ENCODE results near the gene PTGR3. TPM values are rescaled to one million over a fixed set of nuclear protein-coding genes. Genes with fewer than 3 reads are reported as not detected.

Gene PTGR3
- total RNA-seq, 1 experiment from 2014 or later: 13.8 TPM

DNA sequence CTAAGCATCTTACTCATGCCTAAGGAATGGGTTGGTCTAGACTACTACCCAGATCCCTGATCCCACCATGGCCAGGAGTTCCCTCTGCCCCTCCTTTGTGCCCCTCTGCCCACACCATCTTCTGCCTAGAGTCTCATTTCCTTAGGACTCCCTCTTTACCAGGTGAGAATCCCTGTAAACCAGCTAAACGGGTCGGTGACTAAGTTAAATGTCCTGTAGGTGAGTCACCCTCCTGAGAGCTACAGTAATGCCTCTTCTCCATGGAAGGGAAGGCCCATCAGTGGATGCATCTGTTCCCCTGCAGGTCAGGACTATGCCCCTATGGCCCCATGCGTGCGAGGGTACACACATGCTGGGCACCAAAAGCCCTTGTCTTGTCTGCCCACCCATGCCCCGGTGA, 25.4 kb downstream of the PTGR3 start:
- CTCF ChIA-PET: no interaction called here
- no peak overlapping the region for H3K4me3 Mint-ChIP-seq
- POLR2A ChIA-PET: no interaction called here

DNA sequence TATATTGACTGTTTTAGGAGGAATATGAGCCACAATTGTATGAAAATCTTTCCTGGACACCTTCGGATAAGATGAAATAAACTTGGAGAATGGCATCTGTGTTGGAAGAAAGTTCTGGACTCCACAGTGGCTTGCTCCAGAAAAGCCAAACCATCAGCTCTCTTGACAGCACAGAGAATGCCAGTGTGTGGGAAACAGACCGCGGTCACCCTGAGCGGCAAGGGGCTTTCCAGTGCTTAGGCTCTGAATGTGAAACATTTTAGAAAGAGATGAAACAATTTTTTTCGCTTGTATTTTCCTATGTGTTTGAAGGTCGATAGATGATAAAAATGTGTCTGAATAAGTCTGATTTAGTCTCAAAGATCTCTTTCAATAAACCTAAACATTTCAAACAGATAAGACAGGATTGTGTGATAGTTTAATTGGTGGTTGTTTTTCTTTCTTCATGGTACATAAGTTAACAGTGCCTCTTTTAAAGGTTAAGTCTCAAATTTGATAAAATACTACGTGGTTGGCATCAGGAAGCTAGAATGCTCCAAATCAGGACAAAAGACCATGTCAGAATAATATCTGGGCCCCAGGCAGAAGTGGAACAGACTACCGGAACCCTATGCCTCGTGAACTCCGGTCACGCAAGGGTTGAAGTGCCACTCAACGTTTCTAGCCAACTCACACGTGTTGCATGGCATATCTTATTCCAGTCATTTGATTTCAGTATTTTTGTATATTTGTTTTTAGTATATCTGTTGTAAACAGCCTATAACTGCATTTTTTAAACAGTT, 28.9 kb downstream of the PTGR3 start:
- Mint-ChIP-seq H3K36me3 (no peaks in the 10 kb centered on the region), H3K27ac (no peak overlapping the region), H3K27me3 (ENCODE audit: low read depth) (no peaks in the 10 kb centered on the region), H3K4me3 (no peak overlapping the region), H3K4me1 (peaks cover 8% of the 10 kb centered on the region; the same call in 1 of the 2 replicates), H3K9me3 (peaks cover 3% of the 10 kb centered on the region)
- POLR2A ChIA-PET: no interaction called here
- ATAC-seq: no peak
- CTCF ChIA-PET: no interaction called here
- DNase-seq (ENCODE audit: low spot score): no peak
- no peak for TF ChIP-seq ESRRA (CRISPR knock-in tag; IDR thresholded peaks at IDR 0.05; ENCODE audit: borderline replicate concordance)
- no peak for TF ChIP-seq MYBL2 (CRISPR knock-in tag; IDR thresholded peaks at IDR 0.05)
- no peak for TF ChIP-seq CREB1 (CRISPR knock-in tag; IDR thresholded peaks at IDR 0.05)
- TF ChIP-seq NFE2L1 (CRISPR knock-in tag; IDR thresholded peaks at IDR 0.05): no peak
- TF ChIP-seq PRRX2 (CRISPR knock-in tag; IDR thresholded peaks at IDR 0.05): no peak
- TF ChIP-seq, protein P1, sequence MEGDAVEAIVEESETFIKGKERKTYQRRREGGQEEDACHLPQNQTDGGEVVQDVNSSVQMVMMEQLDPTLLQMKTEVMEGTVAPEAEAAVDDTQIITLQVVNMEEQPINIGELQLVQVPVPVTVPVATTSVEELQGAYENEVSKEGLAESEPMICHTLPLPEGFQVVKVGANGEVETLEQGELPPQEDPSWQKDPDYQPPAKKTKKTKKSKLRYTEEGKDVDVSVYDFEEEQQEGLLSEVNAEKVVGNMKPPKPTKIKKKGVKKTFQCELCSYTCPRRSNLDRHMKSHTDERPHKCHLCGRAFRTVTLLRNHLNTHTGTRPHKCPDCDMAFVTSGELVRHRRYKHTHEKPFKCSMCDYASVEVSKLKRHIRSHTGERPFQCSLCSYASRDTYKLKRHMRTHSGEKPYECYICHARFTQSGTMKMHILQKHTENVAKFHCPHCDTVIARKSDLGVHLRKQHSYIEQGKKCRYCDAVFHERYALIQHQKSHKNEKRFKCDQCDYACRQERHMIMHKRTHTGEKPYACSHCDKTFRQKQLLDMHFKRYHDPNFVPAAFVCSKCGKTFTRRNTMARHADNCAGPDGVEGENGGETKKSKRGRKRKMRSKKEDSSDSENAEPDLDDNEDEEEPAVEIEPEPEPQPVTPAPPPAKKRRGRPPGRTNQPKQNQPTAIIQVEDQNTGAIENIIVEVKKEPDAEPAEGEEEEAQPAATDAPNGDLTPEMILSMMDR (IDR thresholded peaks at IDR 0.05): no peak
- TF ChIP-seq ZNF232 (CRISPR knock-in tag; IDR thresholded peaks at IDR 0.05): no peak
- TF ChIP-seq, protein P2, sequence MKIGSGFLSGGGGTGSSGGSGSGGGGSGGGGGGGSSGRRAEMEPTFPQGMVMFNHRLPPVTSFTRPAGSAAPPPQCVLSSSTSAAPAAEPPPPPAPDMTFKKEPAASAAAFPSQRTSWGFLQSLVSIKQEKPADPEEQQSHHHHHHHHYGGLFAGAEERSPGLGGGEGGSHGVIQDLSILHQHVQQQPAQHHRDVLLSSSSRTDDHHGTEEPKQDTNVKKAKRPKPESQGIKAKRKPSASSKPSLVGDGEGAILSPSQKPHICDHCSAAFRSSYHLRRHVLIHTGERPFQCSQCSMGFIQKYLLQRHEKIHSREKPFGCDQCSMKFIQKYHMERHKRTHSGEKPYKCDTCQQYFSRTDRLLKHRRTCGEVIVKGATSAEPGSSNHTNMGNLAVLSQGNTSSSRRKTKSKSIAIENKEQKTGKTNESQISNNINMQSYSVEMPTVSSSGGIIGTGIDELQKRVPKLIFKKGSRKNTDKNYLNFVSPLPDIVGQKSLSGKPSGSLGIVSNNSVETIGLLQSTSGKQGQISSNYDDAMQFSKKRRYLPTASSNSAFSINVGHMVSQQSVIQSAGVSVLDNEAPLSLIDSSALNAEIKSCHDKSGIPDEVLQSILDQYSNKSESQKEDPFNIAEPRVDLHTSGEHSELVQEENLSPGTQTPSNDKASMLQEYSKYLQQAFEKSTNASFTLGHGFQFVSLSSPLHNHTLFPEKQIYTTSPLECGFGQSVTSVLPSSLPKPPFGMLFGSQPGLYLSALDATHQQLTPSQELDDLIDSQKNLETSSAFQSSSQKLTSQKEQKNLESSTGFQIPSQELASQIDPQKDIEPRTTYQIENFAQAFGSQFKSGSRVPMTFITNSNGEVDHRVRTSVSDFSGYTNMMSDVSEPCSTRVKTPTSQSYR (CRISPR knock-in tag; IDR thresholded peaks at IDR 0.05): no peak
- no peak for TF ChIP-seq GTF2I (CRISPR knock-in tag; conservative IDR thresholded peaks at IDR 0.05)
- no peak for TF ChIP-seq ZNF671 (CRISPR knock-in tag; IDR thresholded peaks at IDR 0.05)
- TF ChIP-seq, protein P3, sequence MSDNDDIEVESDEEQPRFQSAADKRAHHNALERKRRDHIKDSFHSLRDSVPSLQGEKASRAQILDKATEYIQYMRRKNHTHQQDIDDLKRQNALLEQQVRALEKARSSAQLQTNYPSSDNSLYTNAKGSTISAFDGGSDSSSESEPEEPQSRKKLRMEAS (CRISPR knock-in tag; IDR thresholded peaks at IDR 0.05): no peak
- TF ChIP-seq GABPB1 (CRISPR knock-in tag; IDR thresholded peaks at IDR 0.05): no peak

More for the DNA sequence above, 25.4 kb downstream of the PTGR3 start:
- no peak for ATAC-seq
- H3K27ac Mint-ChIP-seq: no peak overlapping the region
- no peak for DNase-seq (ENCODE audit: low spot score)
- H3K9me3 Mint-ChIP-seq: peaks cover 9% of the 10 kb centered on the region
- no peaks in the 10 kb centered on the region for H3K36me3 Mint-ChIP-seq
- no peaks in the 10 kb centered on the region for H3K27me3 Mint-ChIP-seq (ENCODE audit: low read depth)
- peaks cover 25% of the 10 kb centered on the region for H3K4me1 Mint-ChIP-seq
- TF ChIP-seq ZNF138 (CRISPR knock-in tag; conservative IDR thresholded peaks at IDR 0.05): no peak
- TF ChIP-seq ETV6 (CRISPR knock-in tag; IDR thresholded peaks at IDR 0.05): no peak
- TF ChIP-seq ZNF121 (CRISPR knock-in tag; IDR thresholded peaks at IDR 0.05): no peak
- no peak for TF ChIP-seq SMAD4 (CRISPR knock-in tag; IDR thresholded peaks at IDR 0.05)
- no peak for TF ChIP-seq SOX15 (CRISPR knock-in tag; IDR thresholded peaks at IDR 0.05)
- TF ChIP-seq, protein P4, sequence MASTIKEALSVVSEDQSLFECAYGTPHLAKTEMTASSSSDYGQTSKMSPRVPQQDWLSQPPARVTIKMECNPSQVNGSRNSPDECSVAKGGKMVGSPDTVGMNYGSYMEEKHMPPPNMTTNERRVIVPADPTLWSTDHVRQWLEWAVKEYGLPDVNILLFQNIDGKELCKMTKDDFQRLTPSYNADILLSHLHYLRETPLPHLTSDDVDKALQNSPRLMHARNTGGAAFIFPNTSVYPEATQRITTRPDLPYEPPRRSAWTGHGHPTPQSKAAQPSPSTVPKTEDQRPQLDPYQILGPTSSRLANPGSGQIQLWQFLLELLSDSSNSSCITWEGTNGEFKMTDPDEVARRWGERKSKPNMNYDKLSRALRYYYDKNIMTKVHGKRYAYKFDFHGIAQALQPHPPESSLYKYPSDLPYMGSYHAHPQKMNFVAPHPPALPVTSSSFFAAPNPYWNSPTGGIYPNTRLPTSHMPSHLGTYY (CRISPR knock-in tag; IDR thresholded peaks at IDR 0.05): no peak
- TF ChIP-seq, protein P5, sequence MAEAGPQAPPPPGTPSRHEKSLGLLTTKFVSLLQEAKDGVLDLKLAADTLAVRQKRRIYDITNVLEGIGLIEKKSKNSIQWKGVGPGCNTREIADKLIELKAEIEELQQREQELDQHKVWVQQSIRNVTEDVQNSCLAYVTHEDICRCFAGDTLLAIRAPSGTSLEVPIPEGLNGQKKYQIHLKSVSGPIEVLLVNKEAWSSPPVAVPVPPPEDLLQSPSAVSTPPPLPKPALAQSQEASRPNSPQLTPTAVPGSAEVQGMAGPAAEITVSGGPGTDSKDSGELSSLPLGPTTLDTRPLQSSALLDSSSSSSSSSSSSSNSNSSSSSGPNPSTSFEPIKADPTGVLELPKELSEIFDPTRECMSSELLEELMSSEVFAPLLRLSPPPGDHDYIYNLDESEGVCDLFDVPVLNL (CRISPR knock-in tag; IDR thresholded peaks at IDR 0.05; ENCODE audit: borderline replicate concordance, low read depth): no peak
- TF ChIP-seq TCF7 (CRISPR knock-in tag; IDR thresholded peaks at IDR 0.05; ENCODE audit: low read depth): no peak
- no peak for TF ChIP-seq CREM (CRISPR knock-in tag; IDR thresholded peaks at IDR 0.05)
- no peak for TF ChIP-seq KAT7 (CRISPR knock-in tag; IDR thresholded peaks at IDR 0.05; ENCODE audit: borderline replicate concordance)
- TF ChIP-seq ZNF317 (CRISPR knock-in tag; IDR thresholded peaks at IDR 0.05; ENCODE audit: borderline replicate concordance, low read depth): no peak
- TF ChIP-seq, protein P6, sequence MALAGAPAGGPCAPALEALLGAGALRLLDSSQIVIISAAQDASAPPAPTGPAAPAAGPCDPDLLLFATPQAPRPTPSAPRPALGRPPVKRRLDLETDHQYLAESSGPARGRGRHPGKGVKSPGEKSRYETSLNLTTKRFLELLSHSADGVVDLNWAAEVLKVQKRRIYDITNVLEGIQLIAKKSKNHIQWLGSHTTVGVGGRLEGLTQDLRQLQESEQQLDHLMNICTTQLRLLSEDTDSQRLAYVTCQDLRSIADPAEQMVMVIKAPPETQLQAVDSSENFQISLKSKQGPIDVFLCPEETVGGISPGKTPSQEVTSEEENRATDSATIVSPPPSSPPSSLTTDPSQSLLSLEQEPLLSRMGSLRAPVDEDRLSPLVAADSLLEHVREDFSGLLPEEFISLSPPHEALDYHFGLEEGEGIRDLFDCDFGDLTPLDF (CRISPR knock-in tag; IDR thresholded peaks at IDR 0.05): no peak
- TF ChIP-seq, protein P7, sequence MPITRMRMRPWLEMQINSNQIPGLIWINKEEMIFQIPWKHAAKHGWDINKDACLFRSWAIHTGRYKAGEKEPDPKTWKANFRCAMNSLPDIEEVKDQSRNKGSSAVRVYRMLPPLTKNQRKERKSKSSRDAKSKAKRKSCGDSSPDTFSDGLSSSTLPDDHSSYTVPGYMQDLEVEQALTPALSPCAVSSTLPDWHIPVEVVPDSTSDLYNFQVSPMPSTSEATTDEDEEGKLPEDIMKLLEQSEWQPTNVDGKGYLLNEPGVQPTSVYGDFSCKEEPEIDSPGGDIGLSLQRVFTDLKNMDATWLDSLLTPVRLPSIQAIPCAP (CRISPR knock-in tag; IDR thresholded peaks at IDR 0.05): no peak
- TF ChIP-seq, protein P8, sequence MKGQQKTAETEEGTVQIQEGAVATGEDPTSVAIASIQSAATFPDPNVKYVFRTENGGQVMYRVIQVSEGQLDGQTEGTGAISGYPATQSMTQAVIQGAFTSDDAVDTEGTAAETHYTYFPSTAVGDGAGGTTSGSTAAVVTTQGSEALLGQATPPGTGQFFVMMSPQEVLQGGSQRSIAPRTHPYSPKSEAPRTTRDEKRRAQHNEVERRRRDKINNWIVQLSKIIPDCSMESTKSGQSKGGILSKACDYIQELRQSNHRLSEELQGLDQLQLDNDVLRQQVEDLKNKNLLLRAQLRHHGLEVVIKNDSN (CRISPR knock-in tag; IDR thresholded peaks at IDR 0.05): no peak

Data from WTC11 (cell line).